ENCODE measurements around the gene RNF130.
"Not testable (repeated sequence)": the region's sequence is repeated elsewhere in the genome, so short reads cannot be mapped to it uniquely, and the experiment has no call there.

RNF130 gene

GRCh38 chr5:180053061-180053602 is 18.4 kb downstream of the RNF130 start:
- no peak for DNase-seq

GRCh38 chr5:180052211-180052818 is 19.2 kb downstream of the RNF130 start:
- DNase-seq, result no peak

DNA sequence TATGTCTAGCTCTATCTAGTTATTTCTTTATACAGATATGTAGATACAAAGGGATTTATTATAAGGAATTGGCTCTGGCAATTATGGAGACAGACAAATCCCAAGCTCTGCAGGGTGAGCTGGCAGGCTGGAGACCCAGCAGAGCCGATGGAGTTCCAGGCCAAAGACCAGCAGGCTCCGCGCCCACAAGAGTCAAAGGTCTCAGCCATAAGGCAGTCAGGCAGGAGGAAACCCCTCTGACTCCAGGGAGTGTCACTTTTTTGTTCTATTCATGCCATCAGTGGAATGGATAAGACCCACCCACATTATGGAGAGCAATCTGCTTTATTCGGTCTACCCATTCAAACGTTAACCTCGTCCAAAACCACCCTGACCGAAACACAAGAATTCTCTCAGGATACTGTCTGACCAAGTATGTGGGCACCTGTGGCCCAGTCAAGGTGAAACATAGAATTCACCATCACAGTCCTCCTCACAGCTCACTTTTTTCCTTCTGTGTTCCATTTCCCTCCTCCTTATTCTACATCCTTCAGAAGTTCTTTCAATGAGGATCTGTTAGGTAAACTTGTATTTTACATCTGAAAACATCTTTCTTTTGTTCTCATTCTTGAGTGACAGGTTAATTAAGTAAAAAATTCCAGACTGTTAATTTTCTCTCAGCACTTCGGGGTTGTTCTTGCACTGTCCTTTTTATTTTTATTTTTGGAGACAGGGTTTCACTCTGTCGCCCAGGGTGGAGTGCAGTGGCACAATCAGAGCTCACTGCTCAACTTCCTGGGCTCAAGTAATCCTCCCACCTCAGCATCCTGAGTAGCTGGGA is 21.2 kb downstream of the RNF130 start:
- DNase-seq, result no peak

GRCh38 chr5:180049185-180049548 is 22.4 kb downstream of the RNF130 start:
- DNase-seq, result peak; percentile 0

DNA sequence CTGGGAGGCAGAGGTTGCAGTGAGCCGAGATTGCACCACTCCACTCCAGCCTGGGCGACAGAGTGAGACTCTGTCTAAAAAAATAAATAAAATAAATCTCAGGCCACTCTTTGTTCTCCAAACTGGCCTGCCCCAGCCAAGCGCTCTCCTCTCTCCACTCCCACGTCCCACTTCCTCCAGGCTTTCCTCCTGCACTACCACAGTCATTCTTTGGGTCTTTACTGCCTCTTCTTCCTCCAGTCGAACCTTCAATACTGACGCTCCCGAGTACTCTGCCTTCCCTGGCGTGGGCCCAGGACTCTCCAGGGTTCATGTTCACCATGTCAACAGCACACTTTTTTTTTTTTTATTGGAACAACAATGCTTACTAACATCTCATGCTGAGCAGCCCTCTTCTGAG is 23.9 kb downstream of the RNF130 start:
- DNase-seq, result no peak

DNA sequence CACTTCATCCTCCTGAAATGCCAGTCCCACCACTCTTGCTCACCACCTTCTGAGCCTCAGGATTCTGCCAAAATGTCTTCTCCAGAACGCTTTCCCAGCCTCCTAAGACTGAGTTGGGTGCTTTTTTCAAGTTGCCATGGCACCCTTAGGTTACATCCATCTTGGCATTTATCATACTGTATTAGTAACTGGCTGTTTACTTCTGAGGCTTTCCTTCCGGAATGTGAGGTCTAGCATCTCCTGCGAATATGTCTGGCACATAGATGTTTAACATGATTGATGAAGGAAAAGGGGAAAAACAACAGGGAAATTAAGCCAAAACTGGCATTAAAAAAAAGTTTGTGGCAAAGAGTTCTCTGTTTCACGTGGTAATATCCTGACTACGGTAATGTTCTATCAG is 24.9 kb downstream of the RNF130 start:
- DNase-seq, result no peak

DNA sequence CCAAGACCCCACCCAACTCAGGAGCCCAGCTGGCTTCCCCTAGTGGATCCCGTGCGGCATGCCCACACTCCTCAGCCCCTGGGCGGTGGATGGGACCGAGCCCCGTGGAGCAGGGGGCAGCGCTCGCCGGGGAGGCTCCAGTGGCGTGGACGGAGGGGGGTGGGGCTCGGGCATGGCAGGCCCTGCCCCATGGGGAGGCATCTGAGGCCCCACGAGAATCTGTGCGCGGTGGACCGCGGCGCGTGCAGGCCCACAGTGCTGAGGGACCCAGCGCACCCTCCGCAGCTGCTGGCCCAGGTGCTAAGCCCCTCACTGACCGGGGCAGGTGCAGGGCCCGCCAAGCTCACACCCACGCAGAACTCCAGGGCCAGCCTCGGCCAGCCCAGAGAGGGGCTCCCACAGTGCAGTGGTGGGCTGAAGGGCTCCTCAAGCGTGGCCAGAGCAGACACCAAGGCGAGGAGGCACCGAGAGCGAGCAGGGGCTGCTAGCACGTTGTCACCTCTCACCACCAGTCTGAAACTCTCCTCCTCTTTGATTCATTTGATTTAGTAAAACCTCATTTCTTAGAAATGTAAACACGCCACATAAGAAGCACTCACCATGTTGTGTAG is 25.6 kb downstream of the RNF130 start:
- DNase-seq, result no peak

DNA sequence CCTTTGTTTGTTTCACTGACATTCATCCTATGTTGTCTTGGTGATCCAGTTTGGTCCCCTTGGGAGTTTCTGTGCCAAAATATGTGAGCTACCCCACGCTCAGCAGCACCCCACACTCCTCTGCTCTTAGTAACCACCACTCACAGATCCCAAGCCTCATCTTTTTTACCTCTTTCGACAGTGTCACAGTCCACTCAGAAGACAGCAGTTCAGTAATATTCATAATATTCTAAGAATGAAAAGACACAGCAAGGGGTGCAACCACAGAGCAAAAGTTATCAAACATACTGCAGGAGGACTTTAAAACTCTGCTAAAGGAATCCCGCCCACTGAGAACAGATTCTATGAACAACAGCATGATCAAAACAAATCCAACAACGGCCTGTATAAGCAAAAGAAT is 28.2 kb downstream of the RNF130 start:
- no peak for DNase-seq

- no peak for DNase-seq
Observed at GRCh38 chr5:180041301-180042274, 30.0 kb downstream of the RNF130 start.

GRCh38 chr5:180040287-180041214 is 31.0 kb downstream of the RNF130 start:
- DNase-seq, result no peak

DNA sequence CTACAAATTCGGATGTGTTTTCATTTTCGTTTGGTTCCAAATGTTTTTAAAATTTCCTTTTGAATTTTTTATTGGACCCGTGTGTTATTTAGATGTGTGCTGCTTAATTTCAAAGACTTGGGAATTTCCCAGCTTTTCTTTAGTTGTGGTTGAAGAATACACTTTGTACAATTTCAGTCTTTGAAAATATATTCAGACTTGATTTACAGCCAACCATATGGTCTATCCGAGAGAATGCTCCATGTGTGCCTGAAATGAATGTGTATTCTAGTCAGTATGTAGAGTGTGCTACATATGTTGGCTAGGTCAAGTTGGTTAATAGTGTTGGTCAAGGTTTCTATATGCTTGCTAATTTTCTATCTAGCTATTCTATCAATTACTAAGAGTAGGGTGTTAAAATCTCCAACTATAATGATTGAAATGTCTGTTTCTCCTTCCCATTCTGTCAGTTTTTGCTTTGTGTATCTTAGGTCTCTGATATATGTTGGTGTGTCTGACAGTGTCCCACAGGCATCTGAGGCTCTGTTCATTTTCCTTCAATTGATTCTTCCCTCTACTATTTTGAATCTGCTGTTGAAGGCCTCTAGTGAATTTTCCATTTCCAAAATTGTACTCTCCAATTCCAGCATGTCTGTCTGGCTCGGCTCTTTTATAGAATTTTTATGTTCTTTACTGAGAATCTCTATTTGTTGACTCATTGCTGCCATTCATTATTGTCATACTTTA is 36.2 kb downstream of the RNF130 start:
- no peak for DNase-seq

GRCh38 chr5:180034564-180034963 is 37.0 kb downstream of the RNF130 start:
- no peak for DNase-seq

DNA sequence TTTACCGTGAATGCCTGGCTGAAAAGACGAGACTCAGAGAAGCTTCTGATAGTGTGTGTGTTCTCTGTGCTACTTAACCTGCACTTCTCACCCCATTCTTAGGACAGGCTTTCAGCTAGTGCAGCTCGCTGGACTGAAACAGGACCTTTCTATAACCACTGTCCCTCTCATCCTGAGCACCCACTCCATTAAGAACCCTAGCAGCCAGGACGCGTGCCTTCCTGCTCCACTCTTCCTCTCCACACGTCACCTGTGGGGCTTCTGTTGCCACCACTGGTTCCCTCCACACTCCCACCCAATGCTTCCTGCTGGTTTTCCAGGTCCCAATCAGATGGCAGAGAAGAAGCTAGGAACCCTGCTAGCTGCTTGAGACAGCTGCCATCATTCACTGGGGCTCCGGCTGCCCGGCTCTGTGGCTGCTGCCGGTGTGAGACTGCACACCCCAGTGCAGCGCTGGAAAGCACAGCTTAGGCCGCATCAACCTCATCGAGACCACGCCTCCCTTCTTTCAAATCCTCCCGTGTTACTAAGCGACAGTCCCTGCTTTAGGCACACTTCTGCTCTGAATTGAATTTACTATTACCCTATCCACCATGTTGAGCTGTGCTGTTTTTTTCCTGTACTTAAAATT is 44.0 kb downstream of the RNF130 start:
- no peak for DNase-seq

GRCh38 chr5:180026734-180027458 is 44.7 kb downstream of the RNF130 start:
- no peak for DNase-seq

GRCh38 chr5:180026320-180026719 is 45.2 kb downstream of the RNF130 start:
- no peak for DNase-seq

GRCh38 chr5:180021900-180022299 is 49.7 kb downstream of the RNF130 start:
- DNase-seq, result no peak

DNA sequence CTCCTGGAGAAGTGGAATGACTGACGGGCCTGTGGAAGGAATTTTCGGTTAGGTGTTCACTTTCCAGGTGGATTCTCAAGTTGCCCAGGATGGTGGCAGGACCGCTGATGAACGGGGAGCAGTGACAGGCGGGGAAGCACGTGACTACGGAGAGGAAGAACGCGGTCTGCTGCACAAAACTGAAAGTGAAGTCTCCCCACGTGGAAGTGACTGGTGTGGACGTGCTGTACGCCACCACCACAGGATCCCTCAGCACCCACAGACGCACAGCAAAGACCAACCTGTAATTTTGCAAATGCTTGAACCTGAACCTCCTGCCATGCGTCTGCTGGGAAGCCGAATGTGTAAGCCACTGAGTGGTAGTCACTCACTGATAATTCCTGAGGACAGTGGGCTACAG is 51.4 kb downstream of the RNF130 start:
- DNase-seq, result no peak

DNA sequence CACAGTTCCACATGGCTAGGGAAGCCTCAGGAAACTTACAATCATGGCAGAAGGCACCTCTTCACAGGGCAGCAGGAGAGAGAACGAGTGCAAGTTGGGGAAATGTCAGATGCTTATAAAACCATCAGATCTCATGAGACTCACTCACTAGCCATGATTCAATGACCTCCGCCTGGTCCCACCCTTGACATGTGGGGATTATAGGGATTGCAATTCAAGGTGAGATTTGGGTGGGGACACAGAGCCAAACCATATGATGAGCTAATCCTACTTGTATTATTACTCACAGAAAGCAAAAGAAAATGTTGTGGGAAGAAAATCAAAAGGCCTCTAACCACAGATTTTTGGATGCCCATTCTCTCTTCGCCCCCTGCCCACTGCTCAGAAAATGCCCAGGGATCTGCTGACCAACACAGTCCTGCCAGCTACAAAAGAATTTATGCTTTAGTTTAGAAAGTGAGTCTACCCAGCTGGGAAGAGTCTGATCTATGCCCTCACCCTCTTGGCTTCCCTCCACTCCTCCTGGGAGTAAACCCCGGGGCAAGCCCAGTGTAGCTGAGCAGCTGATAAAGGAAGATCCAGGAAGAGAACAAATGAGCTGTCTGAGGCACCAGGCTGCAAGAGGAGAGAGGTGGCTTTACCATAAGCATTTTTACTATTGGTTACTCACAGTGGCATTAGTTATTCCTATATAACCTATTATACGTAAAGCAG is 53.1 kb downstream of the RNF130 start:
- DNase-seq, result no peak

- DNase-seq, result not testable (repeated sequence)
Observed at GRCh38 chr5:180015523-180015922, 56.0 kb downstream of the RNF130 start.
